Upper lobe of left lung (tissue), 6 donors: Measurements from ENCODE around the gene RPP25. TPM values are rescaled to one million over a fixed set of nuclear protein-coding genes. Genes with fewer than 3 reads are reported as not detected.
"Not testable (repeated sequence)": the region's sequence is repeated elsewhere in the genome, so short reads cannot be mapped to it uniquely, and the experiment has no call there.

Experiments
- ATAC-seq, 2 donors: fragments of 200-7000 bp; cut with Tn5 transposase; one replicate each; pipeline ENCODE4 v1.9.1; 2022; ENCODE audit warnings: mild to moderate bottlenecking in 2 of 2, moderate library complexity in 2 of 2; ENCODE audit not compliant: low FRiP score in 2 of 2
- DNase-seq, 2 donors: peaks; one replicate each; pipeline ENCODE4 v3.0.0-alpha.2; 2019 to 2020
- H3K27ac ChIP-seq, 4 donors: fragments of 200-600 bp; sonication (generic); one replicate each; pipeline ENCODE4 v1.5.1; 2016 to 2019
- H3K27me3 ChIP-seq, 4 donors: fragments of 200-600 bp; sonication (generic); one replicate each; pipeline ENCODE4 v1.5.1; 2017 to 2019
- H3K36me3 ChIP-seq, 4 donors: fragments of 200-600 bp; sonication (generic); one replicate each; pipeline ENCODE4 v1.5.1; 2016 to 2019
- H3K4me1 ChIP-seq, 4 donors: fragments of 200-600 bp; sonication (generic); one replicate each; pipeline ENCODE4 v1.5.1; 2018 to 2019
- H3K4me3 ChIP-seq, 4 donors: fragments of 200-600 bp; sonication (generic); one replicate each; pipeline ENCODE4 v1.5.1; 2017 to 2019; ENCODE audit warnings: mild to moderate bottlenecking in 2 of 4, moderate library complexity in 1 of 4
- H3K9me3 ChIP-seq, 4 donors: fragments of 200-600 bp; sonication (generic); one replicate each; pipeline ENCODE4 v1.5.1; 2018 to 2019
- EP300 ChIP-seq, 4 donors: sonication (generic); formaldehyde crosslinking; IDR thresholded peaks; one replicate each; pipeline ENCODE4 v1.5.1; 2017; ENCODE audit warnings: antibody characterized with exemption in 4 of 4, control low read depth in 2 of 4
- POLR2A ChIP-seq, 4 donors: fragments of 450-650 bp; IDR thresholded peaks; one replicate each; pipeline ENCODE4 v1.5.1; 2016 to 2017; ENCODE audit warnings: antibody characterized with exemption in 4 of 4, mild to moderate bottlenecking in 2 of 4
- POLR2AphosphoS5 ChIP-seq, 2 donors: sonication (generic); formaldehyde crosslinking; IDR thresholded peaks; one replicate each; pipeline ENCODE4 v1.5.1; 2017; ENCODE audit warnings: antibody characterized with exemption in 2 of 2
- WGBS, 2 donors: methylation state at CpG; one replicate each; pipeline ENCODE4 v1.1.5; 2017 to 2018; 5-methylcytosine and 5-hydroxymethylcytosine counted together
- total RNA-seq, 6 donors: library from RNA; depleted of rRNA in 4 of 6; stranded (reverse); fragments of >200 nt in 4 of 6; gene quantifications; one replicate each; pipeline versions ENCODE4 v1.1.0 to v1.2.1, GENCODE V29; 2016 to 2021
- TF ChIP-seq, protein P1 (sequence below), 6 experiments: fragments of 450-650 bp in 4 of 6; fragments of 200-600 bp in 2 of 6; sonication (generic) in 2 of 6; IDR thresholded peaks; one replicate each; pipeline ENCODE4 v1.5.1; 2016 to 2019; ENCODE audit warnings: antibody characterized with exemption in 6 of 6
- donor health status: DM: no; HTN: no; CAD: no; lungs with moderate emphysema.
- donor health status: DM: no; HTN: yes; CAD: no; lungs with severe emphysema.

The RPP25 gene
- total RNA-seq, 6 donors from 2014 or later, result 9.4 to 28.4 (median 19.2) TPM

DNA sequence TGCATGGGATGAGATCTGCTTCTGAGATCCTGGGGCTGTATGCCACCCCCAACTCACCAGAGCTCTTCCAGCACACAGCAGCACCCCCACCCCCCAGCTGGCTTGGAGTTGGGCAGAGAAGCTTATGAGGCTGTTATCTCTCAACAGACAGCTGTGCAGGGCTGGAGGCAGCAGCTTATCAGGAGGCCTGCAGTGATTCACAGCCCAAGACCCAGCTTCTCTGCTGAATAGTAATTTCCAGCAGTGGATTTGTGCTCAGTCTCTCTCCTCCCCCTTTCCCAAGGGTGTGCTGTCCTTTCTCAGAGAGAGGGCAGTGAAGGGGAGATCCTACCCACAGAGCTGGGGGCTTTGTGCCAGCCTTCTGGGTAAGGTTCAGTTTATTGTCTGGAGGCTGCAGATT is 2.1 kb downstream of the RPP25 start:
- Histone ChIP-seq H3K9me3 (no peaks in the 10 kb centered on the region), H3K4me3 (peak overlapping the region in 2 of 4 donors; percentile 6 to 80), H3K36me3 (no peaks in the 10 kb centered on the region), H3K27ac (peak overlapping the region in 1 of 4 donors; percentile 47), H3K27me3 (peaks cover 0 to 6% (median 3%) of the 10 kb centered on the region in 4 donors), H3K4me1 (peaks cover 38 to 58% (median 52%) of the 10 kb centered on the region in 4 donors)
- no peak for ATAC-seq
- no peak for DNase-seq
- no peak for TF ChIP-seq EP300 (IDR thresholded peaks at IDR 0.05)

DNA sequence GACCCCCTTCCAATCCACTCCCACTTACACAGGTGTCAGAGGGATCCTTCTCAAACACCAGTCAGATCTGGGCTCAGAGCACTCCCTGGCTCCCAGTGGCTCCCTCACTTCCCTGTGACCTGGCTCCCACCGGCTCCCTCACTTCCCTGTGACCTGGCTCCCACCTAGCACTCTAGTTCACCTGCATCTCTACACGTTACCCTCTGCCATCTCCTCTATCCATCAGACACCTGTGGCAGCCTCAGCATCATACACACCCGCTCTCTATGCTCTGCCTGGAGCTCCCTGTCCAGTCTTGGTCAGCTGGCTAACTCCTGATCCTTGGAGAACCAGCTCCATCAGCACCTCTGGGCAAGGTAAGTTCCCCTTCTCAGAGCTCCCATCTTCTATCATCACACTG is 5.6 kb downstream of the RPP25 start:
- Histone ChIP-seq H3K36me3 (no peaks in the 10 kb centered on the region), H3K27me3 (no peaks in the 10 kb centered on the region), H3K4me3 (no peak overlapping the region), H3K4me1 (peaks cover 14 to 24% (median 21%) of the 10 kb centered on the region in 4 donors), H3K9me3 (no peaks in the 10 kb centered on the region), H3K27ac (no peak overlapping the region)
- no peak for DNase-seq
- no peak for TF ChIP-seq POLR2A (IDR thresholded peaks at IDR 0.05)
- TF ChIP-seq, protein P1, sequence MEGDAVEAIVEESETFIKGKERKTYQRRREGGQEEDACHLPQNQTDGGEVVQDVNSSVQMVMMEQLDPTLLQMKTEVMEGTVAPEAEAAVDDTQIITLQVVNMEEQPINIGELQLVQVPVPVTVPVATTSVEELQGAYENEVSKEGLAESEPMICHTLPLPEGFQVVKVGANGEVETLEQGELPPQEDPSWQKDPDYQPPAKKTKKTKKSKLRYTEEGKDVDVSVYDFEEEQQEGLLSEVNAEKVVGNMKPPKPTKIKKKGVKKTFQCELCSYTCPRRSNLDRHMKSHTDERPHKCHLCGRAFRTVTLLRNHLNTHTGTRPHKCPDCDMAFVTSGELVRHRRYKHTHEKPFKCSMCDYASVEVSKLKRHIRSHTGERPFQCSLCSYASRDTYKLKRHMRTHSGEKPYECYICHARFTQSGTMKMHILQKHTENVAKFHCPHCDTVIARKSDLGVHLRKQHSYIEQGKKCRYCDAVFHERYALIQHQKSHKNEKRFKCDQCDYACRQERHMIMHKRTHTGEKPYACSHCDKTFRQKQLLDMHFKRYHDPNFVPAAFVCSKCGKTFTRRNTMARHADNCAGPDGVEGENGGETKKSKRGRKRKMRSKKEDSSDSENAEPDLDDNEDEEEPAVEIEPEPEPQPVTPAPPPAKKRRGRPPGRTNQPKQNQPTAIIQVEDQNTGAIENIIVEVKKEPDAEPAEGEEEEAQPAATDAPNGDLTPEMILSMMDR (IDR thresholded peaks at IDR 0.05), result no peak
- TF ChIP-seq POLR2AphosphoS5 (IDR thresholded peaks at IDR 0.05), result no peak
- TF ChIP-seq EP300 (IDR thresholded peaks at IDR 0.05), result no peak
- WGBS, 2 donors, result 70 to 89% methylated on average over 3 of the region's 3 CpGs
- ATAC-seq, result peak in 1 of 2 donors; percentile 4

DNA sequence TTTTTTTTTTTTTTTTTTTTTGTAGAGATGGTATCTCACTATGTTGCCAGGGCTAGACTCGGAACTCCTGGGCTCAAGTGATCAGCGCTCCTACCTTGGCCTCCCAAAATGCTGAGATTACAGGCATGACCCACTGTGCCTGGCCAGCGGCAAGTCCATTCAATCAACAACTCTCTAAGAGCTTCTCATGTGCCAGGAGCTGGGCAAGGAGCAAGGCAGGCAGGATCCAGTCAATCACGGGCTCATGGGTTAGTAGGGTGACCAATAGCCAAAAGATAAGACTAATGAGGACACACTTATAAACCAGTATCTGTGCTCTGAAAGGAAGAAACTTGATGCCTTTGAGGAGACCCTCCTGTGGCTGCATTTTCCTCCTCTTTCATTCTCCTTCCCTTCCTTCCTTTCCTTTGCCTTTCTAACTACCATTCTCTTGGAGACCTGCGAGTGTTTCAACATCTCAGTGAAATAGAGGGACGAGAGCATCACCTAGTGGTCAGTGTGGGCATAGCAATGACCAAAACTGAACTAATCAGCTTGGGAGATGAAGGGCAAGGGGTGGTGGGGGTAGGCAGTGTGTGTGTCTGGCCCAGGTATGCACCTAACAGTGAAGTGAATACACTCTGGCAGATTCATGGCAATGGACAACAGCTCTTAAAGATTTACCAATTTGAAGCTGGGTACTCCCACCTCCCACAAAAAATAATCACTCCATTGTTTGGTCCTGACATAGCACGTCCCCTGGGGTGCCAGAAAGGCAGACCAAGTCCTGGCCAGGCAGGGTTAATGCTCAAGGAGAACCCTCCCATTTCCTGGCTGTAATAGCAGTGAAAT is 6.3 kb downstream of the RPP25 start:
- Histone ChIP-seq H3K27me3 (no peaks in the 10 kb centered on the region), H3K27ac (no peak overlapping the region), H3K4me1 (peaks cover 9 to 16% (median 14%) of the 10 kb centered on the region in 4 donors), H3K4me3 (no peak overlapping the region), H3K36me3 (no peaks in the 10 kb centered on the region), H3K9me3 (no peaks in the 10 kb centered on the region)
- 46 to 54% methylated on average over 7 of the region's 7 CpGs for WGBS, 2 donors
- DNase-seq, result peak in 1 of 2 donors; percentile 62
- ATAC-seq, result peak; percentile 88 to 89
- TF ChIP-seq EP300 (IDR thresholded peaks at IDR 0.05) (no peak), POLR2AphosphoS5 (IDR thresholded peaks at IDR 0.05) (no peak), POLR2A (IDR thresholded peaks at IDR 0.05) (no peak)
- TF ChIP-seq, protein P1 (IDR thresholded peaks at IDR 0.05), result peak; percentile 93 to 98 (median 96)

DNA sequence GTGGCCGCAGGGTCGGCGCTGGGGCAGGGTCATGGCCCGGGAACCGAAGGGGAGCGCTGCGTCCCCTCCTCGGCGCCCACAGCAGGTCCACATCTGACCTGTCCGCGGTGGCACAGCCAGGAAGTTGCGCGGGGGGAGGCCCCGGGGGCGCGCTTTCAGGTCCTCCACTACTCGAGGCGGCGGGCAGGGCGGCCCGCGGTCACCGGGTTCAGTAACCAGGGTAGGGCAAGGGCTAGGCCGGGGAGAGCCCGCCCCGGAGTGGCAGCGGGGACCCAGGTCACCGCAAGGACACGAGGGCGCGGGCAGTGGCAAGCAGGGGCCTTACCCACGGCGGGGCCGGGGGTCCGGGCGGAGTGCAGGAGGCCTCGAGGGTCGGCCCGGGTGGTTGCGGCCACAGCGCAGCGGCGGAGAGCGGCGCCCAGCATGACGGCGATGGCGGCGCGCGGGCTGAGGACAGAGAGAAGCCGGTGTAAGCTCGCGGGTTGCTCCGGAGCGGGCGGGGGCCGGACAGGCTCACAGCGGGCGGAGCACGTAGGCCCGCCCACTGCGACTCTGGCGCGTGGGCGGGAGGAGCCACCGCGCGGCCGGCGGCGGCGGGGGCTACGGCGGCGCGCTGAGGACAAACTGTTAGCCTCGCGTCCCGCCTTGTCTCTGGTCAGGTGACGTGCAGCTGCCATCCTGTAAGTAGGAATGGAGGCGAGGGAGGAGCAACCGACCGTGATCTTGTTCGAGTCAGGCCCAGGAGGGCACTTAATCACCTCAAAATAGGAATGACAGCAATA is 18.8 kb downstream of the RPP25 start, which contains the start of gene COX5A:
Gene COX5A, minus strand, starts transcription at position 484 of the 782 bp plus-strand sequence. Its CDS starts 59 bp downstream, at position 425.
- TF ChIP-seq POLR2AphosphoS5 (IDR thresholded peaks at IDR 0.05) (peak; percentile 71 to 88), EP300 (IDR thresholded peaks at IDR 0.05) (peak in 1 of 4 donors; percentile 58), POLR2A (IDR thresholded peaks at IDR 0.05) (peak in 3 of 4 donors; percentile 71 to 91 (median 82))
- TF ChIP-seq, protein P1 (IDR thresholded peaks at IDR 0.05), result peak in 3 of 6 experiments; percentile 30 to 42 (median 32)
- ATAC-seq (peak; percentile 98 to 99), DNase-seq (peak; percentile 97 to 98)
- peak within 1 kb of the TSS; percentile 66 to 81 (median 79) for H3K4me3 ChIP-seq
- H3K27me3 ChIP-seq, result no peaks in the 10 kb centered on the region
- H3K36me3 ChIP-seq, result no peaks in the 10 kb centered on the region
- H3K4me1 ChIP-seq, result peaks cover 23 to 32% (median 26%) of the 10 kb centered on the region in 4 donors
- H3K27ac ChIP-seq, result peak within 1 kb of the TSS; percentile 92 to 97 (median 94)
- no peaks in the 10 kb centered on the region for H3K9me3 ChIP-seq
- WGBS, 2 donors, result 0% methylated on average over 10 of the region's 85 CpGs; no CpG with 5 or more reads in 1 of the 2 donors

DNA sequence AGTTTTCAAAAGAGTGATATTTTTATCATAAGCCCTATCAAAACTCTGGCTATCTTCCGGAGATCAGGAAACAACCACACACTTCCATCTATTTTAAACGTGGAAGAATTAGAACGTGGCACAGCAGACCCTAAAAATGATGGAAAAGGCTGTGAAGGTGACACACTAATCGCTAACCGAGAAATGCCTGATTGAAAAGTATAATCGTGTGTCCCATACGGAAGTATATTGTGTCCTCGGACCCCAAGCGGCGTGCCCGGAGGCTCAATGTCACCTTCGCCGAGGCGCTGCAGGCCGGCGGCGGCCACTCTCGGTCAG is 19.3 kb downstream of the RPP25 start:
- no peaks in the 10 kb centered on the region for H3K36me3 ChIP-seq
- H3K4me3 ChIP-seq, result peak overlapping the region; percentile 66 to 81 (median 79)
- H3K27ac ChIP-seq, result peak overlapping the region; percentile 92 to 97 (median 94)
- no peaks in the 10 kb centered on the region for H3K27me3 ChIP-seq
- TF ChIP-seq, protein P1 (IDR thresholded peaks at IDR 0.05), result no peak
- TF ChIP-seq POLR2A (IDR thresholded peaks at IDR 0.05) (no peak), EP300 (IDR thresholded peaks at IDR 0.05) (no peak), POLR2AphosphoS5 (IDR thresholded peaks at IDR 0.05) (no peak)
- no peaks in the 10 kb centered on the region for H3K9me3 ChIP-seq
- WGBS, 2 donors, result 0 to 1% methylated on average over 7 to 8 of the region's 18 CpGs
- DNase-seq, result no peak
- H3K4me1 ChIP-seq, result peaks cover 23 to 32% (median 26%) of the 10 kb centered on the region in 4 donors
- no peak for ATAC-seq

DNA sequence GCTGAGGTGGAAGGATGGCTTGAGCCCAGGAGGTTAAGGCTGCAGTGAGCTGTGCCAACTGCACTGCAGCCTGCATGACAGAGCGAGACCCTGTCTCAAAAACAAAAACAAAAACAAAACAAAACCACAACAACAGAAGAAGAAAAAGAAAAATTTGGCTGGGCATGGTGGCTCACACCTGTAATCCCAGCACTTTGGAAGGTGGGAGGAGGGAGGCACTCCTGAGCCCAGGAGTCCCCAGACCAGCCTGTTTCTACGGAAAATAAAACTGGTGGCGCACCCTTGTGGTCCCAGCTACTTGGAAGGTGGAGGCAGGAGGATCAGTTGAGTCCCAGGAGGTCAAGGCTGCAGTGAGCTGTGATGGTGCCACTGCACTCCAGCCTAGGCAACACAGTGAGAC is 21.4 kb downstream of the RPP25 start:
- ATAC-seq, H3K27me3 ChIP-seq, H3K9me3 ChIP-seq, DNase-seq, H3K4me3 ChIP-seq, H3K27ac ChIP-seq: not testable (repeated sequence)
- peaks cover 0 to 13% (median 2%) of the 10 kb centered on the region in 4 donors for H3K36me3 ChIP-seq
- H3K4me1 ChIP-seq, result peaks cover 23 to 32% (median 26%) of the 10 kb centered on the region in 4 donors
- WGBS, 2 donors, result 77 to 88% methylated on average over 3 of the region's 3 CpGs
